Measurements from ENCODE around the gene ACTN1. TPM values are rescaled to one million over a fixed set of nuclear protein-coding genes. Genes with fewer than 3 reads are reported as not detected.
A peak's percentile ranks its signal among the peaks of the same experiment; 100 is the strongest.
"Not testable (repeated sequence)": the region's sequence is repeated elsewhere in the genome, so short reads cannot be mapped to it uniquely, and the experiment has no call there.

ACTN1 gene
- total RNA-seq, 1 experiment from 2014 or later = 318 TPM

- no peak for DNase-seq (ENCODE audit: low read depth)
Measured at GRCh38 chr14:68866991-68867533, 112.0 kb downstream of the ACTN1 start.

GRCh38 chr14:68865542-68865941 lies 113.6 kb downstream of the ACTN1 start:
- no peak for DNase-seq (ENCODE audit: low read depth)

- DNase-seq (ENCODE audit: low read depth) = peak; percentile 19
Measured at GRCh38 chr14:68864361-68864750, 114.7 kb downstream of the ACTN1 start.

- no peak for DNase-seq (ENCODE audit: low read depth)
Measured at GRCh38 chr14:68863610-68864360, 115.3 kb downstream of the ACTN1 start.

GRCh38 chr14:68862954-68863594 lies 116.0 kb downstream of the ACTN1 start:
- DNase-seq (ENCODE audit: low read depth) = peak; percentile 70

GRCh38 chr14:68860771-68861170 lies 118.3 kb downstream of the ACTN1 start:
- DNase-seq (ENCODE audit: low read depth) = no peak

- DNase-seq (ENCODE audit: low read depth) = no peak
Measured at GRCh38 chr14:68857516-68858070, 121.5 kb downstream of the ACTN1 start.

- no peak for DNase-seq (ENCODE audit: low read depth)
Measured at GRCh38 chr14:68856572-68856971, 122.5 kb downstream of the ACTN1 start.

- DNase-seq (ENCODE audit: low read depth) = no peak
Measured at GRCh38 chr14:68854421-68854820, 124.7 kb downstream of the ACTN1 start.

- DNase-seq (ENCODE audit: low read depth) = no peak
Measured at GRCh38 chr14:68853749-68854148, 125.4 kb downstream of the ACTN1 start.

- DNase-seq (ENCODE audit: low read depth) = not testable (repeated sequence)
Measured at GRCh38 chr14:68852493-68852892, 126.6 kb downstream of the ACTN1 start.

GRCh38 chr14:68851078-68851477 lies 128.0 kb downstream of the ACTN1 start:
- DNase-seq (ENCODE audit: low read depth) = no peak

- no peak for DNase-seq (ENCODE audit: low read depth)
Measured at GRCh38 chr14:68849416-68849815, 129.7 kb downstream of the ACTN1 start.

GRCh38 chr14:68848253-68848652 lies 130.8 kb downstream of the ACTN1 start:
- no peak for DNase-seq (ENCODE audit: low read depth)

- DNase-seq (ENCODE audit: low read depth) = not testable (repeated sequence)
Measured at GRCh38 chr14:68847640-68848039, 131.5 kb downstream of the ACTN1 start.

GRCh38 chr14:68846466-68846865 lies 132.6 kb downstream of the ACTN1 start:
- no peak for DNase-seq (ENCODE audit: low read depth)

GRCh38 chr14:68844210-68844545 lies 134.9 kb downstream of the ACTN1 start:
- DNase-seq (ENCODE audit: low read depth) = no peak

GRCh38 chr14:68843471-68844209 lies 135.5 kb downstream of the ACTN1 start:
- DNase-seq (ENCODE audit: low read depth) = peak; percentile 62

GRCh38 chr14:68842298-68842697 lies 136.8 kb downstream of the ACTN1 start:
- DNase-seq (ENCODE audit: low read depth) = no peak

GRCh38 chr14:68841016-68841809 lies 137.9 kb downstream of the ACTN1 start:
- peak; percentile 64 for DNase-seq (ENCODE audit: low read depth)

GRCh38 chr14:68840454-68840853 lies 138.6 kb downstream of the ACTN1 start:
- DNase-seq (ENCODE audit: low read depth) = no peak

Measured in LHCN-M2 (cell line).